Colonic mucosa (tissue), 4 donors: ENCODE data around the gene TSSK3. TPM values are rescaled to one million over a fixed set of nuclear protein-coding genes. Genes with fewer than 3 reads are reported as not detected.

Experiments
- DNase-seq: peaks from one replicate; pipeline ENCODE4 v3.0.0-alpha.2; 2020
- H3K27ac ChIP-seq: fragments of 200-600 bp; one replicate; pipeline ENCODE4 v1.8.0; 2021
- H3K27me3 ChIP-seq: fragments of 200-600 bp; one replicate; pipeline ENCODE4 v1.8.0; 2021
- H3K36me3 ChIP-seq: fragments of 200-600 bp; one replicate; pipeline ENCODE4 v1.8.0; 2021
- H3K4me1 ChIP-seq: fragments of 200-600 bp; one replicate; pipeline ENCODE4 v1.8.0; 2021; ENCODE audit warnings: mild to moderate bottlenecking
- H3K4me3 ChIP-seq: fragments of 200-600 bp; one replicate; pipeline ENCODE4 v1.8.0; 2021
- H3K9ac ChIP-seq, 2 donors: one replicate each; pipeline ENCODE4 v1.7.0; 2013; ENCODE audit warnings: control low read depth in 2 of 2, low read depth in 2 of 2, low read length in 2 of 2
- H3K9me3 ChIP-seq: fragments of 200-600 bp; one replicate; pipeline ENCODE4 v1.8.0; 2021
- intact Hi-C: fragments of 100-400 bp; cut with DNase I; formaldehyde crosslinking; loops from one replicate; pipeline ENCODE4 v1.14.1; 2022
- total RNA-seq, 2 donors: library from RNA; stranded (reverse); fragmentation: NEBNext Ultra II Directional in 1 of 2; extraction: Animal tissue kit (Norgen Biotek cat#: 25700) in 1 of 2; gene quantifications; one replicate each; pipeline ENCODE4 v1.2.1, GENCODE V29; 2021
- TF ChIP-seq, protein P1 (sequence below): fragments of 200-600 bp; IDR thresholded peaks from one replicate; pipeline ENCODE4 v1.8.0; 2022; ENCODE audit warnings: antibody characterized with exemption, mild to moderate bottlenecking
- donor health status: healthy.
- donor health status: DM: no; HTN: no; CAD: no.
- donor health status: DM: no; HTN: no; CAD: no.

Gene TSSK3, protein sequence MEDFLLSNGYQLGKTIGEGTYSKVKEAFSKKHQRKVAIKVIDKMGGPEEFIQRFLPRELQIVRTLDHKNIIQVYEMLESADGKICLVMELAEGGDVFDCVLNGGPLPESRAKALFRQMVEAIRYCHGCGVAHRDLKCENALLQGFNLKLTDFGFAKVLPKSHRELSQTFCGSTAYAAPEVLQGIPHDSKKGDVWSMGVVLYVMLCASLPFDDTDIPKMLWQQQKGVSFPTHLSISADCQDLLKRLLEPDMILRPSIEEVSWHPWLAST
- under 1 TPM; 0.61 to 0.99 TPM for total RNA-seq

DNA sequence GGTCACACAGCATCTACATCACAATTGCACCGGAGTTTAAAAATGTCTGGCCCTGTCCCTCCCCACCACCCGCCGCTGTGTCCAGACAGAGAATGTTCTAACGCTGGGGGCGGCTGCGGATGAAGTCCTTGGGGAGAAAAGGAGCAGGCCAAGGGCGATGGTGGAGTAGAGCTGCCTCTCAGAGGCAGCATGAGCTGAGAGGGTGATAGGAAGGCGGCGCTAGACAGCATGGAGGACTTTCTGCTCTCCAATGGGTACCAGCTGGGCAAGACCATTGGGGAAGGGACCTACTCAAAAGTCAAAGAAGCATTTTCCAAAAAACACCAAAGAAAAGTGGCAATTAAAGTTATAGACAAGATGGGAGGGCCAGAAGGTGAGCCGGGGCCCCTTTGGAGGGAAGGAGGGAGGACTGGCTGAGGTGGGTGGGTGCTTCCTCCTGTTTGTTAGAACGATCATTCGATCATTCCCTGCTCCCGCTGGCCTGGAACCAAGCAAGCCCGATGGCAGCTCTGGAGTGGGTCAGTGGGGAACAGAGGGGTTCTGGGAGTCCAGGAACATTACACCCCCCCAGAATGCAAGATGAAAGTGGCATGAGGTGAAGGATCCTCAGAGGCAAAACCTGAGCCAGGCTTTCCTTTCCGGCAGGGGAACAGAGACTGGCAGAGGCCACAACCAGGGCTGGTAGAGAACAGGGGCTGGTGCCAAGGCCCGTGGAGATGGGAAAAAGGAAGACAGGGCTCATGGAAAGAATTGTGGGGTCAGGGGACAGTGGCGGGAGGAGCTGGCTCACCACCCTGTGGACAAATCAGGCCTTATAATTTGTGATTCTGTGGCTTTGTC lies at the start of gene TSSK3, which contains the start of gene FAM229A:
Gene TSSK3 (plus strand): TSS at position 66 of the 840 bp plus-strand sequence. CDS start 163 bp downstream, at position 229.
Gene FAM229A (minus strand): TSS at position 12 of the 840 bp plus-strand sequence. CDS start 394 bp downstream, outside the sequence.
- H3K27me3 ChIP-seq: no peaks in the 10 kb centered on the region
- H3K4me3 ChIP-seq: peak within 1 kb of the TSS; percentile 47
- TF ChIP-seq, protein P1, sequence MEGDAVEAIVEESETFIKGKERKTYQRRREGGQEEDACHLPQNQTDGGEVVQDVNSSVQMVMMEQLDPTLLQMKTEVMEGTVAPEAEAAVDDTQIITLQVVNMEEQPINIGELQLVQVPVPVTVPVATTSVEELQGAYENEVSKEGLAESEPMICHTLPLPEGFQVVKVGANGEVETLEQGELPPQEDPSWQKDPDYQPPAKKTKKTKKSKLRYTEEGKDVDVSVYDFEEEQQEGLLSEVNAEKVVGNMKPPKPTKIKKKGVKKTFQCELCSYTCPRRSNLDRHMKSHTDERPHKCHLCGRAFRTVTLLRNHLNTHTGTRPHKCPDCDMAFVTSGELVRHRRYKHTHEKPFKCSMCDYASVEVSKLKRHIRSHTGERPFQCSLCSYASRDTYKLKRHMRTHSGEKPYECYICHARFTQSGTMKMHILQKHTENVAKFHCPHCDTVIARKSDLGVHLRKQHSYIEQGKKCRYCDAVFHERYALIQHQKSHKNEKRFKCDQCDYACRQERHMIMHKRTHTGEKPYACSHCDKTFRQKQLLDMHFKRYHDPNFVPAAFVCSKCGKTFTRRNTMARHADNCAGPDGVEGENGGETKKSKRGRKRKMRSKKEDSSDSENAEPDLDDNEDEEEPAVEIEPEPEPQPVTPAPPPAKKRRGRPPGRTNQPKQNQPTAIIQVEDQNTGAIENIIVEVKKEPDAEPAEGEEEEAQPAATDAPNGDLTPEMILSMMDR: no peak
- peak within 1 kb of the TSS; percentile 28 to 66 for H3K9ac ChIP-seq
- H3K4me1 ChIP-seq: peaks cover 4% of the 10 kb centered on the region
- intact Hi-C loops: no loop called here
- no peaks in the 10 kb centered on the region for H3K9me3 ChIP-seq
- DNase-seq: no peak
- peaks cover 12% of the 10 kb centered on the region for H3K36me3 ChIP-seq
- H3K27ac ChIP-seq: no peak within 1 kb of the TSS

DNA sequence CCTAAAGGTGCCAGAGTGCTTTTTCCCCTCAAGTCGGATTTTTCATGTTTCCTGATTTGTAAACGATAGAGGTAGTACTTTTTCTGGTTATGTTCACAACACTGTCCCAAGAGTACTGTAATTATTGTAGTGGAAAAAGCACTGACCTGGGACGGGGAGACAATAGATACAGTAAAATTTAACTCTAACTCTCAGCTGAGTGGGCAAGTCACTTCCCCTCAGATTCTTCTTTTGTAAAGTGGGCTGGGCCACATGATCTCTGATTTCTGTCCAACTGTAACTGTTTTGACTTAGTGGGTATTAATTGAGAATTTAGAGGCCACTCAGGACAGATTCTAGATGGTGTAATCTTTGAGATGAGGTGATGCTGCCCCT lies 45.4 kb upstream of the TSSK3 start:
- Histone ChIP-seq H3K9ac (no peak overlapping the region), H3K36me3 (peaks cover 6% of the 10 kb centered on the region), H3K27ac (peak overlapping the region; percentile 77), H3K4me3 (no peak overlapping the region), H3K27me3 (no peaks in the 10 kb centered on the region), H3K9me3 (no peaks in the 10 kb centered on the region), H3K4me1 (peaks cover 4% of the 10 kb centered on the region)
- TF ChIP-seq, protein P1: no peak
- intact Hi-C loops: no loop called here
- no peak for DNase-seq

DNA sequence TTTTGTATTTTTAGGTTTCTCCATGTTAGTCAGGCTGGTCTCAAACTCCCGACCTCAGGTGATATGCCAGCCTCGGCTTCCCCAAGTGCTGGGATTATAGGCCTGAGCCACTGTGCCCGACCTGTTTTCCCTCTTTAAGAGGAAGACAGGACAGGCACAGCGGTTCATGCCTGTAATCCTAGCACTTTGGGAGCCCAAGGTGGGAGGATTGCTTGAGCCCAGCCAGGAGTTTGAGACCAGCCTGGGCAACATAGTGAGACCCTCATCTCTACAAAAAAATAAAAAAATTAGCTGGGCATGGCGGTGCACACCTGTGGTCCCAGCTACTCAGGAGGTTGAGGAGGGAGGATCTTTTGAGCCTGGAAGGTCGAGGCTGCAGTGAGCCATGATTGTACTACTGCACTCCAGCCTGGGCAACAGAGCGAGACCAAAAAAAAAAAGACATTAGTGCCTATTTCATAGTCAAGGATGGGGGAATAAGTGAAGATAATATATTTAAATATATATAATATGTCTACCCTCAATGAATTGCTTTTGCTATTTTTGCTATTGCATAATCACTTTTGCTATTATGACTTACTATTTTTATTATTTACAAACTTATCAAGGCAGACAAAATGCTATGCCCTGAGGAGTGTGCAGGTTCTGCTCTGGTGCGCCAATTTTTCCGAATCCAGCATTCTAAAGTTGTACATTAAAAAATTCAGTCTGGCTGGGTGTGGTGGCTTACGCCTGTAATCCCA lies 44.0 kb upstream of the TSSK3 start:
- intact Hi-C loops: no loop called here
- H3K9ac ChIP-seq: no peak overlapping the region
- no peaks in the 10 kb centered on the region for H3K9me3 ChIP-seq
- peaks cover 6% of the 10 kb centered on the region for H3K36me3 ChIP-seq
- peaks cover 4% of the 10 kb centered on the region for H3K4me1 ChIP-seq
- no peak overlapping the region for H3K27ac ChIP-seq
- TF ChIP-seq, protein P1: no peak
- H3K4me3 ChIP-seq: no peak overlapping the region
- no peaks in the 10 kb centered on the region for H3K27me3 ChIP-seq
- no peak for DNase-seq

DNA sequence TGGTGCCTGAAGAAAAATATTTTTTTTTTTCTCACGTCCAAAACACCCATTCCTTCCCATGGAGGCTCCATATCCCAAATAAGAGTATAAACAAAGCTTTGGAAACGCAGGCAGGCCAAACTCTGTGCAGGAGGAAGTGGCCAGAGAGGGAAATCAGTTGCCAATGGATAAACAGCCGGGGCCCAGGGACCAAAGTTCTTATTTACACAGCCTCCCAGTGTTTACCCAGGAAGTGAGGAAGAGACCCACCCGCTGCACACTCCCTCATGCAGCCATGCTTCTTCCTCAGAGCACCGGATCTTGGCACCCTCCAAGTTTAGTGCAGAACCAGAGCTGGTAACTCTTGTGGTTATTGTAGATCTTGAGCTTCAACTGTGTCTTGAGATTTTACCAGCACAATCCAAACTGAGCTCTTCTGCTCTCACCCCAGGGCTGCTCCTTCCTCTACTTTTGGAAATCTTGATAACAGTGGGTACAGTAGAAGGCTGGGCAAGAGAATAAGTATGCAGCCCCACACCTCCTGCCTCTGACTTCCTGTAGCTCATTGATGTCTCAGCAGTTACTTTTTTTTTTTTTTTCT lies 40.5 kb upstream of the TSSK3 start:
- Histone ChIP-seq H3K9ac (peak overlapping the region in 1 of 2 donors; percentile 78), H3K27ac (peak overlapping the region; percentile 90), H3K36me3 (peaks cover 17% of the 10 kb centered on the region), H3K9me3 (no peaks in the 10 kb centered on the region), H3K4me3 (no peak overlapping the region), H3K27me3 (no peaks in the 10 kb centered on the region), H3K4me1 (peaks cover 4% of the 10 kb centered on the region)
- peak; percentile 91 for DNase-seq
- TF ChIP-seq, protein P1: no peak
- intact Hi-C loops: no loop called here

DNA sequence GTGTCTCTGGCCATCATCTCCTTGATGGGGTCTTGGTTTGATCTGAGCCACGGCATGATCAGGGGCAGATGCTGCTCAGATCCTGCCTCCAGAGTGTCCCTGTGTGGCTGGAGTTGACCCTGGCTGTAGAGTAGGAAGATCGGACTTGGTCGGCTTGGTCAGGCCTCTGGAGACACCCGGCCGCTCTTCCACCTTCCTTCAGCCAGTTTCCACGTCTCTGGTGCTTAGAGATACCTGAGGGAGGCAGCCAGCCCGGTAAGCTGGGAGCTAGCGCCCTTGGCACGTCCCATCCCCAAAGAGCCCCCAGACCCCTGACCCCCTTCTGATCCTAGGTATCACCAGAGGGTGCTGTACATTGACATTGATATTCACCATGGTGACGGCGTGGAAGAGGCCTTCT lies 35.1 kb upstream of the TSSK3 start:
- DNase-seq: no peak
- H3K4me1 ChIP-seq: no peaks in the 10 kb centered on the region
- H3K36me3 ChIP-seq: peaks cover 26% of the 10 kb centered on the region
- H3K27ac ChIP-seq: no peak overlapping the region
- TF ChIP-seq, protein P1: no peak
- intact Hi-C loops: no loop called here
- H3K9ac ChIP-seq: no peak overlapping the region
- no peaks in the 10 kb centered on the region for H3K9me3 ChIP-seq
- H3K27me3 ChIP-seq: no peaks in the 10 kb centered on the region
- H3K4me3 ChIP-seq: no peak overlapping the region
